SJSA1 (cell line): ENCODE data around the gene TMEM178B. TPM values are rescaled to one million over a fixed set of nuclear protein-coding genes. Genes with fewer than 3 reads are reported as not detected.

ENCODE experiments used
- DNase-seq, 2 experiments: peaks; one replicate each; pipeline ENCODE4 v3.0.0-alpha.2; 2015 to 2020; ENCODE audit warnings: low spot score in 2 of 2, low read depth in 1 of 2
- H3K27ac ChIP-seq: fragments of 250-450 bp; sonication (Bioruptor Pico); 2 replicates; pipeline ENCODE4 v1.5.1; 2020; ENCODE audit warnings: mild to moderate bottlenecking, moderate library complexity
- H3K27me3 ChIP-seq: fragments of 250-450 bp; sonication (Bioruptor Pico); replicated peaks from 2 replicates; pipeline ENCODE4 v1.5.1; 2020; ENCODE audit warnings: mild to moderate bottlenecking, moderate library complexity
- H3K36me3 ChIP-seq: fragments of 250-450 bp; sonication (Bioruptor Pico); 2 replicates; pipeline ENCODE4 v1.5.1; 2020; ENCODE audit warnings: mild to moderate bottlenecking
- H3K4me1 ChIP-seq: fragments of 250-450 bp; sonication (Bioruptor Pico); replicated peaks from 2 replicates; pipeline ENCODE4 v1.6.1; 2021; ENCODE audit warnings: mild to moderate bottlenecking
- H3K4me3 ChIP-seq: fragments of 250-450 bp; sonication (Bioruptor Pico); 2 replicates; pipeline ENCODE4 v1.5.1; 2020; ENCODE audit warnings: mild to moderate bottlenecking
- H3K9me3 ChIP-seq: fragments of 250-450 bp; sonication (Bioruptor Pico); replicated peaks from 2 replicates; pipeline ENCODE4 v1.5.1; 2020; ENCODE audit warnings: mild to moderate bottlenecking
- total RNA-seq: library from RNA; depleted of rRNA; stranded (reverse); fragments of >200 nt; shearing (Covaris generic); gene quantifications from 2 replicates; pipeline ENCODE4 v1.2.3, GENCODE V29; 2014

The TMEM178B gene
- total RNA-seq, 1 experiment from 2014 or later = under 0.01 TPM

GRCh38 chr7:141238596-141239243, 164.9 kb downstream of the TMEM178B start:
- H3K4me3 ChIP-seq = no peak overlapping the region
- H3K27me3 ChIP-seq = no peaks in the 10 kb centered on the region
- DNase-seq = no peak
- no peaks in the 10 kb centered on the region for H3K9me3 ChIP-seq
- H3K27ac ChIP-seq = no peak overlapping the region
- H3K4me1 ChIP-seq = no peaks in the 10 kb centered on the region
- no peaks in the 10 kb centered on the region for H3K36me3 ChIP-seq

- H3K27ac ChIP-seq = no peak overlapping the region
- H3K4me1 ChIP-seq = no peaks in the 10 kb centered on the region
- H3K4me3 ChIP-seq = no peak overlapping the region
- H3K27me3 ChIP-seq = no peaks in the 10 kb centered on the region
- DNase-seq = no peak
- H3K9me3 ChIP-seq = no peaks in the 10 kb centered on the region
- no peaks in the 10 kb centered on the region for H3K36me3 ChIP-seq
Measured at GRCh38 chr7:141239661-141240060, 165.8 kb downstream of the TMEM178B start.

- DNase-seq = no peak
- Histone ChIP-seq H3K27ac (no peak overlapping the region), H3K4me3 (no peak overlapping the region), H3K9me3 (no peaks in the 10 kb centered on the region), H3K27me3 (0 out of 2 replicates have a peak, but pooled peaks cover 3% of the 10 kb centered on the region), H3K36me3 (no peaks in the 10 kb centered on the region), H3K4me1 (no peaks in the 10 kb centered on the region)
Measured at GRCh38 chr7:141242568-141242967, 168.7 kb downstream of the TMEM178B start.

- no peaks in the 10 kb centered on the region for H3K36me3 ChIP-seq
- H3K27ac ChIP-seq = no peak overlapping the region
- no peak for DNase-seq
- H3K4me1 ChIP-seq = no peaks in the 10 kb centered on the region
- no peak overlapping the region for H3K4me3 ChIP-seq
- no peaks in the 10 kb centered on the region for H3K9me3 ChIP-seq
- 0 out of 2 replicates have a peak, but pooled peaks cover 3% of the 10 kb centered on the region for H3K27me3 ChIP-seq
Measured at GRCh38 chr7:141243368-141243767, 169.5 kb downstream of the TMEM178B start.

- H3K4me3 ChIP-seq = no peak overlapping the region
- no peak for DNase-seq
- H3K27me3 ChIP-seq = 0 out of 2 replicates have a peak, but pooled peaks cover 3% of the 10 kb centered on the region
- H3K4me1 ChIP-seq = no peaks in the 10 kb centered on the region
- H3K9me3 ChIP-seq = no peaks in the 10 kb centered on the region
- no peak overlapping the region for H3K27ac ChIP-seq
- no peaks in the 10 kb centered on the region for H3K36me3 ChIP-seq
Measured at GRCh38 chr7:141244435-141244834, 170.6 kb downstream of the TMEM178B start.

- Histone ChIP-seq H3K27me3 (0 out of 2 replicates have a peak, but pooled peaks cover 3% of the 10 kb centered on the region), H3K4me3 (no peak overlapping the region), H3K36me3 (no peaks in the 10 kb centered on the region), H3K9me3 (no peaks in the 10 kb centered on the region), H3K4me1 (no peaks in the 10 kb centered on the region), H3K27ac (no peak overlapping the region)
- DNase-seq = no peak
Measured at GRCh38 chr7:141246426-141246825, 172.6 kb downstream of the TMEM178B start.

GRCh38 chr7:141251180-141251579, 177.3 kb downstream of the TMEM178B start:
- Histone ChIP-seq H3K4me3 (no peak overlapping the region), H3K36me3 (no peaks in the 10 kb centered on the region)
- DNase-seq = no peak

GRCh38 chr7:141251957-141252356, 178.1 kb downstream of the TMEM178B start:
- Histone ChIP-seq H3K36me3 (no peaks in the 10 kb centered on the region), H3K9me3 (no peaks in the 10 kb centered on the region), H3K27me3 (no peaks in the 10 kb centered on the region), H3K27ac (no peak overlapping the region), H3K4me3 (no peak overlapping the region), H3K4me1 (no peaks in the 10 kb centered on the region)
- DNase-seq = no peak

More at GRCh38 chr7:141251180-141251579, 177.3 kb downstream of the TMEM178B start:
- no peaks in the 10 kb centered on the region for H3K9me3 ChIP-seq
- no peak overlapping the region for H3K27ac ChIP-seq
- no peaks in the 10 kb centered on the region for H3K4me1 ChIP-seq
- H3K27me3 ChIP-seq = no peaks in the 10 kb centered on the region

- Histone ChIP-seq H3K27ac (no peak overlapping the region), H3K36me3 (no peaks in the 10 kb centered on the region), H3K4me3 (no peak overlapping the region), H3K4me1 (no peaks in the 10 kb centered on the region), H3K9me3 (no peaks in the 10 kb centered on the region), H3K27me3 (no peaks in the 10 kb centered on the region)
- DNase-seq = no peak
Measured at GRCh38 chr7:141257597-141257996, 183.7 kb downstream of the TMEM178B start.

GRCh38 chr7:141258559-141258958, 184.7 kb downstream of the TMEM178B start:
- no peak overlapping the region for H3K27ac ChIP-seq
- H3K36me3 ChIP-seq = no peaks in the 10 kb centered on the region
- H3K9me3 ChIP-seq = no peaks in the 10 kb centered on the region
- no peaks in the 10 kb centered on the region for H3K27me3 ChIP-seq
- no peak for DNase-seq
- H3K4me3 ChIP-seq = no peak overlapping the region
- H3K4me1 ChIP-seq = no peaks in the 10 kb centered on the region

- H3K27me3 ChIP-seq = no peaks in the 10 kb centered on the region
- H3K9me3 ChIP-seq = no peaks in the 10 kb centered on the region
- no peak overlapping the region for H3K27ac ChIP-seq
- H3K36me3 ChIP-seq = no peaks in the 10 kb centered on the region
- DNase-seq = no peak
- H3K4me3 ChIP-seq = no peak overlapping the region
- no peaks in the 10 kb centered on the region for H3K4me1 ChIP-seq
Measured at GRCh38 chr7:141262101-141263090, 188.5 kb downstream of the TMEM178B start.

- Histone ChIP-seq H3K4me3 (no peak overlapping the region), H3K4me1 (no peaks in the 10 kb centered on the region), H3K36me3 (no peaks in the 10 kb centered on the region), H3K9me3 (no peaks in the 10 kb centered on the region), H3K27ac (no peak overlapping the region), H3K27me3 (no peaks in the 10 kb centered on the region)
- no peak for DNase-seq
Measured at GRCh38 chr7:141263508-141263907, 189.6 kb downstream of the TMEM178B start.

GRCh38 chr7:141263983-141264382, 190.1 kb downstream of the TMEM178B start:
- H3K36me3 ChIP-seq = no peaks in the 10 kb centered on the region
- no peaks in the 10 kb centered on the region for H3K4me1 ChIP-seq
- no peaks in the 10 kb centered on the region for H3K9me3 ChIP-seq
- no peak overlapping the region for H3K27ac ChIP-seq
- H3K27me3 ChIP-seq = no peaks in the 10 kb centered on the region
- DNase-seq = no peak
- no peak overlapping the region for H3K4me3 ChIP-seq

- no peak overlapping the region for H3K4me3 ChIP-seq
- no peak for DNase-seq
- no peak overlapping the region for H3K27ac ChIP-seq
Measured at GRCh38 chr7:141264511-141264910, 190.6 kb downstream of the TMEM178B start.

More at GRCh38 chr7:141264511-141264910, 190.6 kb downstream of the TMEM178B start:
- Histone ChIP-seq H3K9me3 (no peaks in the 10 kb centered on the region), H3K27me3 (no peaks in the 10 kb centered on the region), H3K36me3 (no peaks in the 10 kb centered on the region), H3K4me1 (no peaks in the 10 kb centered on the region)
